ENCODE measurements around the gene LRRC23.

LRRC23 gene

GRCh38 chr12:6955108-6956020 lies 50.7 kb downstream of the LRRC23 start:
- TF ChIP-seq, protein P1, sequence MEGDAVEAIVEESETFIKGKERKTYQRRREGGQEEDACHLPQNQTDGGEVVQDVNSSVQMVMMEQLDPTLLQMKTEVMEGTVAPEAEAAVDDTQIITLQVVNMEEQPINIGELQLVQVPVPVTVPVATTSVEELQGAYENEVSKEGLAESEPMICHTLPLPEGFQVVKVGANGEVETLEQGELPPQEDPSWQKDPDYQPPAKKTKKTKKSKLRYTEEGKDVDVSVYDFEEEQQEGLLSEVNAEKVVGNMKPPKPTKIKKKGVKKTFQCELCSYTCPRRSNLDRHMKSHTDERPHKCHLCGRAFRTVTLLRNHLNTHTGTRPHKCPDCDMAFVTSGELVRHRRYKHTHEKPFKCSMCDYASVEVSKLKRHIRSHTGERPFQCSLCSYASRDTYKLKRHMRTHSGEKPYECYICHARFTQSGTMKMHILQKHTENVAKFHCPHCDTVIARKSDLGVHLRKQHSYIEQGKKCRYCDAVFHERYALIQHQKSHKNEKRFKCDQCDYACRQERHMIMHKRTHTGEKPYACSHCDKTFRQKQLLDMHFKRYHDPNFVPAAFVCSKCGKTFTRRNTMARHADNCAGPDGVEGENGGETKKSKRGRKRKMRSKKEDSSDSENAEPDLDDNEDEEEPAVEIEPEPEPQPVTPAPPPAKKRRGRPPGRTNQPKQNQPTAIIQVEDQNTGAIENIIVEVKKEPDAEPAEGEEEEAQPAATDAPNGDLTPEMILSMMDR (IDR thresholded peaks at IDR 0.05; ENCODE audit: low read depth, low read length, missing control alignments): no peak
- no peak overlapping the region for H3K4me3 ChIP-seq (ENCODE audit: low read depth, low read length)
- no peak for DNase-seq (ENCODE audit: low read depth)
- in situ Hi-C loops (cut with HindIII; ENCODE audit: low sequenced_read_pairs): no loop called here

DNA sequence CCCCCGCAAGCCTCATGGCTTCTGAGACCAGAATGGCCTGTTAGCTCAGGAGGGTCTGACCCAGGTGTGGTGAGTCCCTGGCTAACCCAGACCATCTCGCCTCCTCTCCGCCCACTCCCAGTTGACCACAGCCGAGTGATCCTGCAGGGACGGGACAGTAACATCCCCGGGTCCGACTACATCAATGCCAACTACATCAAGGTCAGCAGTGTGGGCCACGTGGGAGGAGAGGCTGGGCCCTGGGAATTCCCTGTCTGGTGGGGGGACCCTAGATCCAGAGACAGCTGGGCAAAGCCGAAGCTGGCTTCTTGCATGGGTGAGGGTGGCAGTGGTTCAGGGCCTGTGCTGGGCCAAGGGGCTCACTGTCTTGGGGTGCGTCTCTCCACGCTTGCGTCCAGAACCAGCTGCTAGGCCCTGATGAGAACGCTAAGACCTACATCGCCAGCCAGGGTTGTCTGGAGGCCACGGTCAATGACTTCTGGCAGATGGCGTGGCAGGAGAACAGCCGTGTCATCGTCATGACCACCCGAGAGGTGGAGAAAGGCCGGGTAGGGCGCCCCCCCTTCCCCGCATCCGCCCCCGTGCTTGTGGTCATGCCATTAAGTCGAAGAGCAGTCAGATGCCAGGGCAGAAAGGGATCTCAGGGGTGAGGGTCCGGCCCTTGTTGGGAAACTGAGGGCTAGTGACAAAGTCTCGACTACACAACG lies 51.6 kb downstream of the LRRC23 start:
- TF ChIP-seq, protein P1 (IDR thresholded peaks at IDR 0.05; ENCODE audit: low read depth, low read length, missing control alignments): no peak
- DNase-seq (ENCODE audit: low read depth): no peak
- H3K4me3 ChIP-seq (ENCODE audit: low read depth, low read length): no peak overlapping the region
- in situ Hi-C loops (cut with HindIII; ENCODE audit: low sequenced_read_pairs): no loop called here

- in situ Hi-C loops (cut with HindIII; ENCODE audit: low sequenced_read_pairs): no loop called here
- no peak for DNase-seq (ENCODE audit: low read depth)
- H3K4me3 ChIP-seq (ENCODE audit: low read depth, low read length): no peak overlapping the region
- TF ChIP-seq, protein P1 (IDR thresholded peaks at IDR 0.05; ENCODE audit: low read depth, low read length, missing control alignments): no peak
These were observed 52.6 kb downstream of the LRRC23 start for GRCh38 chr12:6957151-6957701.

GRCh38 chr12:6957741-6958608 lies 53.4 kb downstream of the LRRC23 start:
- in situ Hi-C loops (cut with HindIII; ENCODE audit: low sequenced_read_pairs): no loop called here
- DNase-seq (ENCODE audit: low read depth): no peak
- TF ChIP-seq, protein P1 (IDR thresholded peaks at IDR 0.05; ENCODE audit: low read depth, low read length, missing control alignments): no peak
- no peak overlapping the region for H3K4me3 ChIP-seq (ENCODE audit: low read depth, low read length)

DNA sequence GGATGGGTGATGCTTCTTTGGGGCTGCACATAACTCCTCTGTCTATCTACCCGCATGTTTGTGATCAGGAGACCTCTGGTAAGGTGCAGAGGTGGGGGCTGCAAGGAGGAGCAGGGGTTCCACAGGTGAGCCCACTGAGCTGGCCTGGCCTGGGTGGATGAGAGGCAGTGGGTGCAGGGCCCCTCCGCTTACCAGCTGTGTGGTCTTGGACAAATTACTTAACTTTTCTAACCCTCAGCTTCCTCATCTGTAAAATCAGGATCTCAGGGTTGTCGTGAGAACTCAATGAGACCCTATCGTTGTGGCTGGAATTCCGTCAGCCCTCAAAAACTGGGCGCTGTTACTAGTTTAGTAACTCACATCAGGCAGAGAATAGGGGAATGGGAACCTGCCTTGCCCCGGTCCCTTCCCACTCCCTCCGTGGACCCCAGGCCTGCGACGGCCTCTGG lies 54.0 kb downstream of the LRRC23 start:
- DNase-seq (ENCODE audit: low read depth): no peak
- TF ChIP-seq, protein P1 (IDR thresholded peaks at IDR 0.05; ENCODE audit: low read depth, low read length, missing control alignments): no peak
- no peak overlapping the region for H3K4me3 ChIP-seq (ENCODE audit: low read depth, low read length)
- in situ Hi-C loops (cut with HindIII; ENCODE audit: low sequenced_read_pairs): no loop called here
